Fibroblast of peridontal ligament (primary cell): Measurements from ENCODE around the gene IFI35.
"Not testable (repeated sequence)": the region's sequence is repeated elsewhere in the genome, so short reads cannot be mapped to it uniquely, and the experiment has no call there.

Experiments
- DNase-seq: peaks from one replicate; pipeline ENCODE4 v3.0.0-alpha.2; 2010; ENCODE audit errors: extremely low read depth

The IFI35 gene

GRCh38 chr17:43024407-43025289, 18.1 kb downstream of the IFI35 start, which contains the start of gene RND2:
TSS of gene RND2 (plus strand) at chr17:43025231. CDS start at chr17:43025348, 117 bp downstream.
- peak; percentile 96 for DNase-seq

- DNase-seq, result no peak
These were observed 18.7 kb downstream of the IFI35 start for GRCh38 chr17:43025290-43025657.

- DNase-seq, result no peak
These were observed 19.4 kb downstream of the IFI35 start for GRCh38 chr17:43025766-43026537.

- no peak for DNase-seq
These were observed 20.0 kb downstream of the IFI35 start for GRCh38 chr17:43026595-43026994.

GRCh38 chr17:43027091-43028032, 20.8 kb downstream of the IFI35 start:
- no peak for DNase-seq

GRCh38 chr17:43028221-43028861, 21.8 kb downstream of the IFI35 start:
- DNase-seq, result no peak

- DNase-seq, result no peak
These were observed 23.7 kb downstream of the IFI35 start for GRCh38 chr17:43030137-43030767.

- DNase-seq, result no peak
These were observed 25.1 kb downstream of the IFI35 start for GRCh38 chr17:43031666-43032065.

- no peak for DNase-seq
These were observed 27.6 kb downstream of the IFI35 start for GRCh38 chr17:43033948-43034881.

GRCh38 chr17:43034894-43035293, 28.3 kb downstream of the IFI35 start:
- no peak for DNase-seq

GRCh38 chr17:43039646-43040045, 33.1 kb downstream of the IFI35 start:
- no peak for DNase-seq

GRCh38 chr17:43040655-43041054, 34.1 kb downstream of the IFI35 start:
- no peak for DNase-seq

GRCh38 chr17:43042025-43042628, 35.5 kb downstream of the IFI35 start:
- no peak for DNase-seq

GRCh38 chr17:43043307-43043706, 36.7 kb downstream of the IFI35 start:
- peak; percentile 16 for DNase-seq

GRCh38 chr17:43044024-43044423, 37.4 kb downstream of the IFI35 start:
- DNase-seq, result no peak

- DNase-seq, result no peak
These were observed 45.4 kb downstream of the IFI35 start for GRCh38 chr17:43051969-43052368.

GRCh38 chr17:43053008-43053407, 46.4 kb downstream of the IFI35 start:
- not testable (repeated sequence) for DNase-seq

- no peak for DNase-seq
These were observed 49.5 kb downstream of the IFI35 start for GRCh38 chr17:43056051-43056450.

GRCh38 chr17:43062984-43063638, 56.5 kb downstream of the IFI35 start:
- no peak for DNase-seq
